Nucleus accumbens (tissue), 56 donors: ENCODE data around the gene PLXDC1.

Experiments
- DNase-seq, 56 donors: peaks; one replicate each; lab custom pipeline; 2025; lab: John Stamatoyannopoulos, UW

Gene PLXDC1

GRCh38 chr17:39104046-39104445 lies 47.4 kb downstream of the PLXDC1 start:
- no peak for DNase-seq

- no peak for DNase-seq
Measured at GRCh38 chr17:39101091-39101490, 50.3 kb downstream of the PLXDC1 start.

- no peak for DNase-seq
Measured at GRCh38 chr17:39100530-39100929, 50.9 kb downstream of the PLXDC1 start.

- no peak for DNase-seq
Measured at GRCh38 chr17:39099663-39100286, 51.7 kb downstream of the PLXDC1 start.

GRCh38 chr17:39098588-39098987 lies 52.8 kb downstream of the PLXDC1 start:
- DNase-seq, result no peak

- DNase-seq, result no peak
Measured at GRCh38 chr17:39097537-39097936, 53.9 kb downstream of the PLXDC1 start.

GRCh38 chr17:39097150-39097519 lies 54.3 kb downstream of the PLXDC1 start:
- no peak for DNase-seq

GRCh38 chr17:39096508-39097149 lies 54.8 kb downstream of the PLXDC1 start:
- DNase-seq, result no peak

- no peak for DNase-seq
Measured at GRCh38 chr17:39095309-39095686, 56.1 kb downstream of the PLXDC1 start.

GRCh38 chr17:39094607-39095308 lies 56.7 kb downstream of the PLXDC1 start:
- DNase-seq, result no peak

- DNase-seq, result no peak
Measured at GRCh38 chr17:39092692-39093230, 58.7 kb downstream of the PLXDC1 start.

GRCh38 chr17:39090908-39091665 lies 60.4 kb downstream of the PLXDC1 start:
- DNase-seq, result no peak

- DNase-seq, result no peak
Measured at GRCh38 chr17:39090400-39090799, 61.0 kb downstream of the PLXDC1 start.

- DNase-seq, result no peak
Measured at GRCh38 chr17:39084558-39084957, 66.9 kb downstream of the PLXDC1 start.

GRCh38 chr17:39083270-39083669 lies 68.2 kb downstream of the PLXDC1 start:
- no peak for DNase-seq

GRCh38 chr17:39082482-39082881 lies 69.0 kb downstream of the PLXDC1 start:
- no peak for DNase-seq

- DNase-seq, result no peak
Measured at GRCh38 chr17:39081851-39082250, 69.6 kb downstream of the PLXDC1 start.

- DNase-seq, result no peak
Measured at GRCh38 chr17:39080421-39081078, 70.9 kb downstream of the PLXDC1 start.

- DNase-seq, result no peak
Measured at GRCh38 chr17:39079836-39080235, 71.6 kb downstream of the PLXDC1 start.

- no peak for DNase-seq
Measured at GRCh38 chr17:39077866-39078265, 73.6 kb downstream of the PLXDC1 start.
